GM18873 (cell line): ENCODE data around the gene CNST.
A peak's percentile ranks its signal among the peaks of the same experiment; 100 is the strongest.

Source experiments
- ATAC-seq: cut with Tn5 transposase; IDR thresholded peaks from one replicate; pipeline ENCODE4 v1.9.1; 2021; ENCODE audit warnings: mild to moderate bottlenecking, moderate library complexity, moderate number of reproducible peaks; ENCODE audit not compliant: unreplicated experiment, low FRiP score

The CNST gene, protein sequence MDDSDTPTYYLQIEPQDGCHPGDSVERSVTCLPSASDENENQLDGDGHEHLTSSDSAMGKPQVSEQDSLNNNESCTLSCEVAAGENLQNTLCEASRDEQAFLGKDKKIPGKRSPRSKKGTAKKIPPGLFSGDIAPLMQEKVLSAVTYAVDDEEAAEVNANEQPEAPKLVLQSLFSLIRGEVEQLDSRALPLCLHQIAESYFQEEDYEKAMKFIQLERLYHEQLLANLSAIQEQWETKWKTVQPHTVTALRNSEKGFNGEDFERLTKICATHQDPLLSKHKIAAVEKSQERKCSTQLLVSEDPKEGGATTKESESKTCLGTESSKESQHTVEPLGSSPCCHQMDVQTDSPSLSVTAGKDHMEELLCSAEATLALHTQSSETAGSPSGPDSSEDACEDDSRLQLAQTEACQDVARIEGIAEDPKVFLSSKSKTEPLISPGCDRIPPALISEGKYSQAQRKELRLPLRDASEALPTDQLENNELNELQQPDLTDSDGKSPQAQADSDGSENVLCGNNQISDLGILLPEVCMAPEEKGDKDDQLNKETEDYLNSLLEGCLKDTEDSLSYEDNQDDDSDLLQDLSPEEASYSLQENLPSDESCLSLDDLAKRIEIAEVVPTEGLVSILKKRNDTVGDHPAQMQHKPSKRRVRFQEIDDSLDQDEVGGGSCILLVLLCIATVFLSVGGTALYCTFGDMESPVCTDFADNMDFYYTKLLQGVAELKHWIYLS

GRCh38 chr1:246566128-246566812 is at the start of gene CNST, which contains the start of gene TFB2M:
TSS of gene CNST (plus strand) at chr1:246566456. CDS start at chr1:246591563, 25,107 bp downstream.
TSS of gene TFB2M (minus strand) at chr1:246566261. CDS start at chr1:246566138, 123 bp downstream.
- peak; percentile 95 for ATAC-seq

- no peak for ATAC-seq
Observed at GRCh38 chr1:246517391-246517790, 48.9 kb upstream of the CNST start.

- no peak for ATAC-seq
Observed at GRCh38 chr1:246518456-246519205, 47.6 kb upstream of the CNST start.

- no peak for ATAC-seq
Observed at GRCh38 chr1:246519514-246519913, 46.7 kb upstream of the CNST start.

- ATAC-seq = no peak
Observed at GRCh38 chr1:246526380-246526779, 39.9 kb upstream of the CNST start.

GRCh38 chr1:246526915-246527314 is 39.3 kb upstream of the CNST start:
- ATAC-seq = no peak

- peak; percentile 55 for ATAC-seq
Observed at GRCh38 chr1:246527402-246528088, 38.7 kb upstream of the CNST start.

- no peak for ATAC-seq
Observed at GRCh38 chr1:246528933-246529731, 37.1 kb upstream of the CNST start.

DNA sequence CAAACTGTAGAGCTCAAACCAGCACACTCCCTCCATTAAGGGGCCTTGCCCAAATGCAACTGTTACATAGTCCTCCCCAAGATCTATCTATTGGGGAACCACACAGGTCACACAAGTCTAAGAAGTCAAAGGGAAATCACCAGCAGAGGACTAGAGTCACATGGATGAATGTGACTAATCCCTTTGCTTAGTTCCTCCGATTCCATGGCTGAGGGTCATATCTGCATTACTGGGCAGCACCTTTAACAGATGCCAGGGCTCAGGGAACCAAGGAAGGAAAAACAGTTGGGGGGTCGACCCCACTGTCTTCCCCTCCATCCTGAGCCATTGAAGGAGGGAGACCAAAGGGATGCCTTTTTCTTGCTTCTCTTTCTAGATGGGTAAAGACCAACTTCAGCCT is 35.8 kb upstream of the CNST start:
- ATAC-seq = no peak

DNA sequence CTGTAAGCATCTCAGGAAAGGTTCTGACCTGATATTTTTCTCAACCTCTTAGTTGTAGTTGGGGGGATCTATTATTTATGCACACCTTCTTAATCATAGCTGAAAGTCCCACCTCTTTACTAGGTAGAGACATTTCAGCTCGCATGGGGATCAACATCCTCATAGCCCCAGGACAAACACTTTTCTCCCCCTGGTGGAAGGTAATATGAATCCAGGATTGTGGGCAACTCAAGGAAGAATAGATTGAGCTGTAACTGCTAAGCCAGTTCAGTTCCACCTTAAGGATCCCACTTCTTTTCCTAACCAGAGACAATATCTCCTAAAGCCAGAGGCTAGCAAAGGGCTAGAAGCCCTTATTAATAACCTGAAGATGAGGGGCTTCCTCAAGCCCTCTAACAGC is 33.7 kb upstream of the CNST start:
- no peak for ATAC-seq

GRCh38 chr1:246533371-246533905 is 32.8 kb upstream of the CNST start:
- ATAC-seq = no peak

- ATAC-seq = no peak
Observed at GRCh38 chr1:246534114-246534513, 32.1 kb upstream of the CNST start.

DNA sequence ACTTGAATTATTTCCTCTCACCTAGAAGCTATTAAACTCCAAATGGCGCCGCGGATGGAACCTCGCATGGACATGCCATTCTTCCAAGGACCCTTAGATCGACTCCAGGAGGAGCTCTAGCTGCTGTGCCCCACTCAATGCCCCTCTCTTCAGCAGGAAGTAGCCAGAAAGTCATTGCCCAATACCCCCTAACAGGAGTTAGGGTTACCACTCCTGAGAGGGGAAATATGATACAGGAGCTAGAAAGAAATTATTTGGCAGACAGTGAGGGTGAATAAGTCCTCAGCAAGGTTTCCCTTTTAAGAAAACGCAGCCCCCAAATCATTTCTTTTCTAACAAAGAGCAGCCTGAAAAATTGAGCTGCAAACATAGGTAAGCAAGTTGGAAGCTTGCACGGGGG is 28.8 kb upstream of the CNST start:
- no peak for ATAC-seq

GRCh38 chr1:246537887-246538286 is 28.4 kb upstream of the CNST start:
- no peak for ATAC-seq

DNA sequence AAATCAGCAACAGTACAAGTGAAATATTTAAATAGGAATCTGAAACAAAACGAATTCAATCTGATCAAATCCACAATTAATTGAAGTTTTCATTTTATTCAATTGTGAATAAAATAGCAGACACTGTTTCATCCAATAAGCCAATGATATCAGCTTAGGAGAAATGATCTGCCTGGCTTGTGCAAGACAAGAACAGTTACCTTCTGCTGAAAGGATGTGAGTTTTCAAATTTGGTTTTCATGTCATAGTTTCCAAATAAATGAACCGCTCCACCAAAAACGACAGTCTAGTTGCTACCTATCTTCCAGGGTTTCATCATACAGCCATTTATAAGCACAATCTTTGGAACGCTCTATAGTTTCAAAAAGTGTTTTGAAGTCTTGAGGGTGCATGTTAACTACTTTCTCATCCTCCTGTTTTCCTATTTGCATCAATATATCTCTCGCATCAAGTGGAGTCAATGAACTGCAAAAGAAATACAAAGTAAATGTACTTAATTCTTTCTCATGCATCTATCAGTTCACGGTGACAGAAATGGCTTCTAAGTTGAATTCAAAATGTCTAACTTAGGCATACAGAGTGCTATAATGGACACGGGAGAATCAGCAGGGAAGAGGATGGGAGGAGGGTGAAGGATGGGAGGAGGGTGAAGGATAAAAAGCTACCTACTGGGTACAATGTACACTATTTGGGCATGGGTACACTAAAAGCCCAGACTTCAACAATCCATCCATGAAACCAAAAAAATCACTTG is 25.3 kb upstream of the CNST start:
- ATAC-seq = no peak

DNA sequence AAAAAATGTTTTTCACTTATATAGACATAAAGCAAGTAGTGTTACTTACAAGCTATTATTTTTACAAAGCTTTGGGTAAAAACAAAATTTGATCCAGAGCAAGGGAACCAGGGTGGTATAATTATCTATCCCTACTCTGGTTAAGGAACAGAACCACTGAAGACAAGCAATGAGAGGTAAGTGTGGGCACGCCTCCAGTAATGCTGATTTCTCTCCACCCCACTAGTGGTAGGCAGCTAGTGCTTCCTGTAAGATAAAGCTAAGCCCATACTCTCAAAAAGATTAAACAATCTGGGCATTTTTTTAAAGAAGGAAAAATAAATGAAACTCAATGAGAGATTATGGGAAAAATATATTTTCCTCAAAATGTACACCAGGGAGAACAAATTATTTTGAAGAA is 22.3 kb upstream of the CNST start:
- ATAC-seq = no peak

- no peak for ATAC-seq
Observed at GRCh38 chr1:246549665-246550064, 16.6 kb upstream of the CNST start.

- no peak for ATAC-seq
Observed at GRCh38 chr1:246550402-246550801, 15.9 kb upstream of the CNST start.
